GM19193 (cell line): Measurements from ENCODE around the gene C19orf67.

Source experiments
- POLR2A ChIP-seq: IDR thresholded peaks from 4 replicates; pipeline ENCODE4 v1.6.1; 2011; ENCODE audit not compliant: insufficient read depth, insufficient read length; ENCODE audit errors: extremely low read depth

The C19orf67 gene

GRCh38 chr19:14114439-14114838 lies 28.9 kb upstream of the C19orf67 start:
- TF ChIP-seq POLR2A, result no peak

GRCh38 chr19:14113762-14114414 lies 28.3 kb upstream of the C19orf67 start:
- no peak for TF ChIP-seq POLR2A

GRCh38 chr19:14112809-14113385 lies 27.3 kb upstream of the C19orf67 start:
- TF ChIP-seq POLR2A, result no peak

GRCh38 chr19:14112051-14112808 lies 26.6 kb upstream of the C19orf67 start:
- TF ChIP-seq POLR2A, result no peak

- TF ChIP-seq POLR2A, result no peak
Observed at GRCh38 chr19:14111486-14111885, 25.9 kb upstream of the C19orf67 start.

- no peak for TF ChIP-seq POLR2A
Observed at GRCh38 chr19:14110650-14111049, 25.1 kb upstream of the C19orf67 start.

- no peak for TF ChIP-seq POLR2A
Observed at GRCh38 chr19:14107581-14108461, 22.2 kb upstream of the C19orf67 start.

- no peak for TF ChIP-seq POLR2A
Observed at GRCh38 chr19:14106840-14107239, 21.3 kb upstream of the C19orf67 start.

GRCh38 chr19:14105680-14106079 lies 20.1 kb upstream of the C19orf67 start:
- no peak for TF ChIP-seq POLR2A

GRCh38 chr19:14103310-14103709 lies 17.7 kb upstream of the C19orf67 start:
- TF ChIP-seq POLR2A, result no peak

GRCh38 chr19:14102756-14103155 lies 17.2 kb upstream of the C19orf67 start:
- no peak for TF ChIP-seq POLR2A

- no peak for TF ChIP-seq POLR2A
Observed at GRCh38 chr19:14102102-14102696, 16.6 kb upstream of the C19orf67 start.

- no peak for TF ChIP-seq POLR2A
Observed at GRCh38 chr19:14101003-14101545, 15.5 kb upstream of the C19orf67 start.

- no peak for TF ChIP-seq POLR2A
Observed at GRCh38 chr19:14097532-14098151, 12.1 kb upstream of the C19orf67 start.
